ENCODE measurements around the gene C12orf75. TPM values are rescaled to one million over a fixed set of nuclear protein-coding genes. Genes with fewer than 3 reads are reported as not detected.

Gene C12orf75
- polyA plus RNA-seq (2012; ENCODE audit: insufficient read length, low read depth): 4.4 TPM

DNA sequence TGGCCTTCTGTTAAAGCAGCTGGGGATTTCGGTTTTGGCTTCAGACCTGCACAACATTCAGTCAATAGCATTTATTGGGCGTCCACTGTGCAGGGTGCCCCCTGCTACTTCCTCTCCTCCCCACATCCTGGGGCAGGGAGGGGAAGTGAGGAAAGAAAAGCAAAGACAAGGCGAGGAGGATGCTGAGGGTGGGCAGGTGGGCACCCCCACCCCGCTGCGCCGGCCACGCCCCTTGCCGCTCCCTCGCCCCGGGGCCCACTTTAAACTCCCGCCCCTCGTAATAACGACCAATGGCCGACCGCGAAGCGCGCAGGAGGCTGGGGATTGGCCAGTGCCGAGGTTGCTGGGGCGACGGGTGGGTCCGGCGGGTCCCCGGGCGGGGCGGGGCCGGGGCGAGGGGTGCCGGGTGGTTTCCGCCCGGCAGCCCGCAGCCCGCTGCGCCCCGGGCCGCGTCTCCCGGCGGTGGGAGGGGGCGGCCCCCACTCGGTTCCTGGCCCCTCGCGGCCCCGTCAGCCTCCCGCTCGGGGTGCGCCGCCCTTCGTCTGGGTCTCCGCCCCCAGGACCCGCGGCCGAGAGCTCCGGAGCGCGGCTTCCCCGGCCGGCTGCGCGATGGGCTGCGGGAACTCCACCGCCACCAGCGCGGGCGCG is at the start of gene C12orf75:
Gene C12orf75, plus strand, starts transcription at position 409 of the 648 bp plus-strand sequence. Its CDS starts 201 bp downstream, at position 610.
- TF ChIP-seq, protein P1, sequence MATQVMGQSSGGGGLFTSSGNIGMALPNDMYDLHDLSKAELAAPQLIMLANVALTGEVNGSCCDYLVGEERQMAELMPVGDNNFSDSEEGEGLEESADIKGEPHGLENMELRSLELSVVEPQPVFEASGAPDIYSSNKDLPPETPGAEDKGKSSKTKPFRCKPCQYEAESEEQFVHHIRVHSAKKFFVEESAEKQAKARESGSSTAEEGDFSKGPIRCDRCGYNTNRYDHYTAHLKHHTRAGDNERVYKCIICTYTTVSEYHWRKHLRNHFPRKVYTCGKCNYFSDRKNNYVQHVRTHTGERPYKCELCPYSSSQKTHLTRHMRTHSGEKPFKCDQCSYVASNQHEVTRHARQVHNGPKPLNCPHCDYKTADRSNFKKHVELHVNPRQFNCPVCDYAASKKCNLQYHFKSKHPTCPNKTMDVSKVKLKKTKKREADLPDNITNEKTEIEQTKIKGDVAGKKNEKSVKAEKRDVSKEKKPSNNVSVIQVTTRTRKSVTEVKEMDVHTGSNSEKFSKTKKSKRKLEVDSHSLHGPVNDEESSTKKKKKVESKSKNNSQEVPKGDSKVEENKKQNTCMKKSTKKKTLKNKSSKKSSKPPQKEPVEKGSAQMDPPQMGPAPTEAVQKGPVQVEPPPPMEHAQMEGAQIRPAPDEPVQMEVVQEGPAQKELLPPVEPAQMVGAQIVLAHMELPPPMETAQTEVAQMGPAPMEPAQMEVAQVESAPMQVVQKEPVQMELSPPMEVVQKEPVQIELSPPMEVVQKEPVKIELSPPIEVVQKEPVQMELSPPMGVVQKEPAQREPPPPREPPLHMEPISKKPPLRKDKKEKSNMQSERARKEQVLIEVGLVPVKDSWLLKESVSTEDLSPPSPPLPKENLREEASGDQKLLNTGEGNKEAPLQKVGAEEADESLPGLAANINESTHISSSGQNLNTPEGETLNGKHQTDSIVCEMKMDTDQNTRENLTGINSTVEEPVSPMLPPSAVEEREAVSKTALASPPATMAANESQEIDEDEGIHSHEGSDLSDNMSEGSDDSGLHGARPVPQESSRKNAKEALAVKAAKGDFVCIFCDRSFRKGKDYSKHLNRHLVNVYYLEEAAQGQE (IDR thresholded peaks at IDR 0.05; ENCODE audit: insufficient read depth in 1 of 2, low read depth in 2 of 2, low read length in 2 of 2): no peak
- no peak for TF ChIP-seq SIN3A (IDR thresholded peaks at IDR 0.05; ENCODE audit: borderline replicate concordance, insufficient read depth, low read length)
- no peak for TF ChIP-seq POLR2AphosphoS5 (IDR thresholded peaks at IDR 0.05; ENCODE audit: low read depth, low read length)
- TF ChIP-seq TAF1 (IDR thresholded peaks at IDR 0.05; ENCODE audit: borderline replicate concordance, insufficient read depth, low read length): no peak

DNA sequence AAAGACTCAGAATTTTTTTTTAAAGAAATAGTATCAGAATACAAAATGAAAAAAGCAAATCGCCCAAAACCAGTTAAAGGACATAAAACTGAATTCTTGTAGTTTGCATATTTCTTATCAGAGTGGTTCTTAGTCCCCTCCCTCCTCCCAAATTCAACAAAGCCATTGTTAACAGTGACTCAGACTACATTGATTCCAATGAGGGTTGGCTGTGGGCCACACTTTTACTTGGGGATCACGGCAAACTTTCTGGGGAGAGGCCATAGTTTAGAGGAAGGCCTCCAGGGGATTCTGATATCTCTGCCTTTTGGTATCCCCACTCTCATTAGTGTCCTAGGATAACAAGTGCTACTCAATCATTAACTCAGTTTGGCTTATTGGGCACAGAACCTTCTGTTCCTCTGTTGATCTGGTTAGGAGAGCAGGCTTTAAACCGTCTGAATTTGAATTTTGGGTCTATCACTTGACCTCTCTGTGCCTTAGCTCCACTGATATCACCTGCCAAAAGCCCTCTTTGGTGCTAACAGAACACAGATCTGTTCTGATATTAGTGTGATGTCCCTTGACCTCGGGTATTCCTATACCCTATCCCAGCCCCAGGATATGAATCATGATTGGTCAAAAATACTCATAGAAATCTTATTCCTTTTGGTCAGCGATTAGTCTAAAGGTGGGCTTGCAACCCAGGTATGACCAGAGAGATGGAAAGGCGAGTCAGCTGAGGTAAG is 49.4 kb upstream of the C12orf75 start:
- no peak for TF ChIP-seq FOXP2 (optimal IDR thresholded peaks at IDR 0.05; ENCODE audit: borderline replicate concordance, extremely low read depth, extremely low read length, insufficient read depth)
- TF ChIP-seq POLR2AphosphoS5 (IDR thresholded peaks at IDR 0.05; ENCODE audit: low read depth, low read length): no peak
- no peak for TF ChIP-seq TAF1 (IDR thresholded peaks at IDR 0.05; ENCODE audit: borderline replicate concordance, insufficient read depth, low read length)
- TF ChIP-seq, protein P1 (IDR thresholded peaks at IDR 0.05; ENCODE audit: insufficient read depth in 1 of 2, low read depth in 2 of 2, low read length in 2 of 2): no peak
- no peak for TF ChIP-seq SIN3A (IDR thresholded peaks at IDR 0.05; ENCODE audit: borderline replicate concordance, insufficient read depth, low read length)

DNA sequence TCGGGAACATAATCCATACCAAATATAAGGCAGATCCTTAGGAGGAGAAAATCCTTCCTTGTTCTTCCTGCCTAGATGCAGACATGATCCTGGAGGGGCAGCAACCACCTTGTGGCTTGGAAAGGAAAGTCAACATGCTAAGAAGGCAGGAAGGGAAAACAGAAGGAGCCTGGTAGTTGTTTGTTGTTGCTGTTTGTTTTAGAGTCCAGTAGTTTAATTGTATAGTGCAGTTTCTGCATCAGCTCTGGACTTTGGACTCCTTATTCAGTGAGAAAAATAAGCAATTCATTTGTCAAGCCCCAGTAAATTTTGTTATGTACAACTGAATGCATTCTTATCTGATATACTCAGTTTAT is 48.8 kb upstream of the C12orf75 start:
- TF ChIP-seq POLR2AphosphoS5 (IDR thresholded peaks at IDR 0.05; ENCODE audit: low read depth, low read length) (no peak), FOXP2 (optimal IDR thresholded peaks at IDR 0.05; ENCODE audit: borderline replicate concordance, extremely low read depth, extremely low read length, insufficient read depth) (no peak), TAF1 (IDR thresholded peaks at IDR 0.05; ENCODE audit: borderline replicate concordance, insufficient read depth, low read length) (no peak), SIN3A (IDR thresholded peaks at IDR 0.05; ENCODE audit: borderline replicate concordance, insufficient read depth, low read length) (no peak)

GRCh38 chr12:105285378-105285777 is 45.1 kb upstream of the C12orf75 start:
- no peak for TF ChIP-seq POLR2AphosphoS5 (IDR thresholded peaks at IDR 0.05; ENCODE audit: low read depth, low read length)
- no peak for TF ChIP-seq TAF1 (IDR thresholded peaks at IDR 0.05; ENCODE audit: borderline replicate concordance, insufficient read depth, low read length)

DNA sequence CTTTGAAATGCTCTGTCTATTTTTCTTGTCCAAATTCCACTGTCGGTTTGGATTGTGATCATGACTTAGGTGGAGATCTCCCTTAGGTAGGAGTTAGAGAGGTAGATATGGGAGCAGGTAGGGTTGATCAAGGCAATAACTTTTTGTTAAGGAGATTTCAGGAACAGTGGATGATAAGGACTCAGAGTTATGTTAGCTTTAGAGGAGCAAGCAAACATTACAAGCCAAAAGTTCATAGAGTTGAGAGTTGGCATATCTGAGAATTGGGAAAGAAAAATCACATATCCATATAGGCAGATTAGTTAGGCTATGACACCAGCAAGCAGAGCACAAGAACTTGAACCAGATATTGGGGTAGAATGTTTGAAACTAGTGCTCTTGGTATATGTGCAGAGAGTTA is 43.1 kb upstream of the C12orf75 start:
- no peak for TF ChIP-seq POLR2AphosphoS5 (IDR thresholded peaks at IDR 0.05; ENCODE audit: low read depth, low read length)
- TF ChIP-seq, protein P1 (IDR thresholded peaks at IDR 0.05; ENCODE audit: insufficient read depth in 1 of 2, low read depth in 2 of 2, low read length in 2 of 2): no peak

DNA sequence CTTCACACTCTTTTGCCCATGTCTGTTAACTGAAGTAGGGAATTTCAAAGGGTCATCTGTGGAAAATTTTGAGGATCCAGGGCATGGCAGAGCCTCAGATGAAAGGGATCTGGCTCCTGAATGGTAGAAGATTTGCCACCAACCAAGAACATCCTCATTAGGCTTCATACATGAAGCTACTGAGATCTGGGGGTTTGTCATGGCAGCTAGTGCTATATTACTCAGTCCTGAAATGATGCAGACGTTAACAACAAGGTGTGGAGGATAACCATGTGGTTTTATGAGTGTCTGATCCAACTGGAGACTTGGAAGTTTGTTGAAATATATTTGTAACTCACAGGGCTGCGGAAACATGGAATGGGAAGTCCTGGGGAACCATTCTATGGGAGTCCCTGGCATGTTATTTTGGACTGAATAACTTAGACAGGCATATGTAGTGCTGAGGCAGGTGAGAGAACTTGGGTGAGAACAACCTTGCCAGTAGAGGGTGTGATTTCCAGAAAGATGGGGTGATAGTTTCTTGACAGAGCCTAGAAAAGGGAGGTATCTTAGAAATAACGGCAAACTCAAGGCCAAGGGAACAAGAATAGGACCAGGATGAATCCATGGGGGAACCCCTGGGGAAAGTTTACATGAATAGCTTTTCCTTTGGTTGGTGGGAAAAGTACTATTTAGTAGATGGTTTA is 42.0 kb upstream of the C12orf75 start:
- no peak for TF ChIP-seq TAF1 (IDR thresholded peaks at IDR 0.05; ENCODE audit: borderline replicate concordance, insufficient read depth, low read length)
- TF ChIP-seq FOXP2 (optimal IDR thresholded peaks at IDR 0.05; ENCODE audit: borderline replicate concordance, extremely low read depth, extremely low read length, insufficient read depth): no peak
- TF ChIP-seq SIN3A (IDR thresholded peaks at IDR 0.05; ENCODE audit: borderline replicate concordance, insufficient read depth, low read length): no peak
- TF ChIP-seq POLR2AphosphoS5 (IDR thresholded peaks at IDR 0.05; ENCODE audit: low read depth, low read length): no peak
- TF ChIP-seq, protein P1 (IDR thresholded peaks at IDR 0.05; ENCODE audit: insufficient read depth in 1 of 2, low read depth in 2 of 2, low read length in 2 of 2): no peak

Data from PFSK-1 (cell line).